ENCODE results near the gene IRX3. TPM values are rescaled to one million over a fixed set of nuclear protein-coding genes. Genes with fewer than 3 reads are reported as not detected.

Gene IRX3
- total and polyA plus RNA-seq, 2 of the 8 experiments (the other 6 are each of a cell fraction or from before 2014, with no cell fraction given) = 0.50 to 1.6 TPM

- H3K27ac ChIP-seq (ENCODE audit: low read depth, low read length) = no peak overlapping the region
- H3K4ac ChIP-seq (replicated peaks; ENCODE audit: insufficient read length, low read depth, low read length) = no peak overlapping the region
- H3K9ac ChIP-seq (replicated peaks in 1 of 4; ENCODE audit: extremely low read depth in 1 of 4, low read depth in 3 of 4, low read length in 3 of 4) = no peak overlapping the region
- no peak overlapping the region for H3K56ac ChIP-seq (replicated peaks; ENCODE audit: insufficient read length, low read depth, low read length)
- H3K4me2 ChIP-seq (ENCODE audit: insufficient read depth in 1 of 2, low read depth in 2 of 2, low read length in 2 of 2) = peak overlapping the region; percentile 77 to 81
- 1% methylated on average over 18 of the region's 46 CpGs; no CpG with 5 or more reads in 1 of the 2 experiments for WGBS, 2 experiments (ENCODE audit: extremely low coverage in 1 of 2, insufficient coverage in 1 of 2, insufficient read length in 1 of 2, insufficient replicate concordance in 2 of 2, low coverage in 1 of 2, low lambda C conversion rate in 2 of 2, missing lambda C conversion rate in 1 of 2)
- peaks cover 0 to 3% of the 10 kb centered on the region in 2 experiments for H4K20me1 ChIP-seq (replicated peaks in 1 of 2; ENCODE audit: control insufficient read depth in 1 of 2, insufficient read depth in 2 of 2, low read length in 2 of 2)
- H3K36me3 ChIP-seq (ENCODE audit: control insufficient read depth in 2 of 4, insufficient read depth in 4 of 4, low read length in 3 of 4) = peaks cover 0 to 2% (median 0%) of the 10 kb centered on the region in 4 experiments; a peak in 1 of 8 replicates
- H3K4me3 ChIP-seq (ENCODE audit: extremely low read depth in 1 of 4, insufficient read depth in 2 of 4, low read depth in 3 of 4, low read length in 4 of 4) = peak overlapping the region; percentile 29 to 57 (median 42); a peak in 7 of 8 replicates
- DNase-seq (ENCODE audit: low read depth in 1 of 2, low spot score in 2 of 2) = peak in 1 of 2 experiments; percentile 58
- no peak overlapping the region for H2BK5ac ChIP-seq (ENCODE audit: low read depth, low read length)
- H2BK20ac ChIP-seq (ENCODE audit: low read length) = no peak overlapping the region; the same call in 1 of the 2 replicates
- peaks cover 29% of the 10 kb centered on the region for H3K23me2 ChIP-seq (ENCODE audit: low read depth, low read length)
- H3K18ac ChIP-seq (ENCODE audit: extremely low read depth, low read length) = no peak overlapping the region; the same call in 1 of the 2 replicates
- no peak overlapping the region for H4K91ac ChIP-seq (replicated peaks; ENCODE audit: insufficient read length, low read length)
- H2BK15ac ChIP-seq (ENCODE audit: low read length) = peak overlapping the region; percentile 88; the same call in 1 of the 2 replicates
- H3K4me1 ChIP-seq (replicated peaks in 1 of 4; ENCODE audit: control insufficient read depth in 3 of 4, insufficient read depth in 4 of 4, low read length in 3 of 4) = peaks cover 0 to 13% (median 10%) of the 10 kb centered on the region in 4 experiments; a peak in 6 of 7 replicates
- H2AFZ ChIP-seq (ENCODE audit: low read length) = no peak overlapping the region; the same call in 1 of the 2 replicates
- H4K5ac ChIP-seq (ENCODE audit: insufficient read length, low read depth, low read length) = no peak overlapping the region
- peaks cover 40 to 73% (median 56%) of the 10 kb centered on the region in 4 experiments for H3K27me3 ChIP-seq (replicated peaks in 1 of 4; ENCODE audit: control insufficient read depth in 3 of 4, extremely low read depth in 1 of 4, insufficient read depth in 3 of 4, low read length in 3 of 4)
- no peaks in the 10 kb centered on the region for H3K79me1 ChIP-seq (ENCODE audit: low read depth, low read length)
- H2BK120ac ChIP-seq (replicated peaks; ENCODE audit: low read depth, low read length) = no peak overlapping the region
- H3K9me3 ChIP-seq (ENCODE audit: insufficient read depth in 2 of 2, low read depth in 1 of 2, low read length in 1 of 2) = no peaks in the 10 kb centered on the region
- POLR2A ChIA-PET (ENCODE audit: partially characterized antibody) = interaction anchor here (1.2 kb wide), 1 partner anchor 39 kb away, joined by 3 read pairs; no protein-coding TSS in a partner anchor
- no peak for FAIRE-seq
- H3K14ac ChIP-seq (ENCODE audit: insufficient read length) = no peak overlapping the region
- H2BK12ac ChIP-seq (ENCODE audit: low read depth, low read length) = peak overlapping the region; percentile 84; the same call in 1 of the 2 replicates
- CTCF ChIA-PET (ENCODE audit: partially characterized antibody) = interaction anchor here (1.4 kb wide), 2 partner anchors 8 to 71 kb away, joined by 4 read pairs; no protein-coding TSS in a partner anchor
- H2AK5ac ChIP-seq (ENCODE audit: low read depth, low read length) = no peak overlapping the region
- no peak overlapping the region for H4K8ac ChIP-seq (ENCODE audit: extremely low read depth, insufficient read depth, low read length)
- H3K79me2 ChIP-seq (ENCODE audit: control insufficient read depth in 1 of 2, insufficient read depth in 2 of 2, low read length in 2 of 2) = no peaks in the 10 kb centered on the region
- no peak overlapping the region for H3K23ac ChIP-seq (ENCODE audit: insufficient read length)
- TF ChIP-seq SUZ12 (IDR thresholded peaks at IDR 0.05; ENCODE audit: low read length) (peak; percentile 23), EZH2 (IDR thresholded peaks at IDR 0.05; ENCODE audit: low read depth, low read length, severe bottlenecking) (peak; percentile 22), ASH2L (IDR thresholded peaks at IDR 0.05; ENCODE audit: low read length) (peak; percentile 12), SP2 (IDR thresholded peaks at IDR 0.05; ENCODE audit: low read length) (no peak), SIRT6 (IDR thresholded peaks at IDR 0.05; ENCODE audit: low read length) (no peak), RNF2 (IDR thresholded peaks at IDR 0.05; ENCODE audit: borderline replicate concordance, low read depth, low read length, missing control alignments, poor library complexity, severe bottlenecking) (peak; percentile 14), KDM4A (IDR thresholded peaks at IDR 0.05; ENCODE audit: low read depth, low read length, severe bottlenecking) (peak; percentile 61), CBX5 (IDR thresholded peaks at IDR 0.05; ENCODE audit: low read depth, low read length) (no peak), GABPA (IDR thresholded peaks at IDR 0.05; ENCODE audit: borderline replicate concordance, insufficient read depth, low read length) (no peak), PHF8 (conservative IDR thresholded peaks at IDR 0.05; ENCODE audit: low read depth, low read length) (no peak)
Measured at GRCh38 chr16:54290833-54291655, 4.5 kb upstream of the IRX3 start.

Measured in H1 (cell line).